Coronary artery (tissue), 2 donors: ENCODE results near the gene CCDC137.

Source experiments
- DNase-seq: peaks from one replicate; pipeline ENCODE4 v3.0.0-alpha.2; 2017; ENCODE audit warnings: low spot score
- H3K27ac ChIP-seq, 2 donors: fragments of 200-600 bp; sonication (generic); one replicate each; pipeline ENCODE4 v1.5.1; 2016 to 2019
- H3K4me3 ChIP-seq: fragments of 200-600 bp; sonication (generic); 2 replicates; pipeline ENCODE4 v1.5.1; 2016; ENCODE audit warnings: mild to moderate bottlenecking, moderate library complexity
- CTCF ChIP-seq: fragments of 200-600 bp; sonication (generic); IDR thresholded peaks from one replicate; pipeline ENCODE4 v1.5.1; 2019; ENCODE audit warnings: antibody characterized with exemption

The CCDC137 gene

DNA sequence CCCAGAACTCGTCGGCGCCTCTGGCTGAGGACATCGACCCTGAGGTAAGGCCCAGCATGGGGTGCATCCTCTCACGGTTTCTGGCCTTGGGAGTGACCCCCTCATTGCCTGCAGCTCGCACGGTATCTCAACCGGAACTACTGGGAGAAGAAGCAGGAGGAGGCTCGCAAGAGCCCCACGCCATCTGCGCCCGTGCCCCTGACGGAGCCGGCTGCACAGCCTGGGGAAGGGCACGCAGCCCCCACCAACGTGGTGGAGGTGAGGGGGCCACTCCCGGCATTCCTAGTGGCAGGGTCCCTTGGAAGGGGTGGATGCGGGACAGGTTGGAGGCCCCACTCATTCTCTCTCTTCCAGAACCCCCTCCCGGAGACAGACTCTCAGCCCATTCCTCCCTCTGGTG lies 28.3 kb downstream of the CCDC137 start:
- DNase-seq: no peak
- Histone ChIP-seq H3K4me3 (no peak overlapping the region), H3K27ac (no peak overlapping the region)
- no peak for TF ChIP-seq CTCF

DNA sequence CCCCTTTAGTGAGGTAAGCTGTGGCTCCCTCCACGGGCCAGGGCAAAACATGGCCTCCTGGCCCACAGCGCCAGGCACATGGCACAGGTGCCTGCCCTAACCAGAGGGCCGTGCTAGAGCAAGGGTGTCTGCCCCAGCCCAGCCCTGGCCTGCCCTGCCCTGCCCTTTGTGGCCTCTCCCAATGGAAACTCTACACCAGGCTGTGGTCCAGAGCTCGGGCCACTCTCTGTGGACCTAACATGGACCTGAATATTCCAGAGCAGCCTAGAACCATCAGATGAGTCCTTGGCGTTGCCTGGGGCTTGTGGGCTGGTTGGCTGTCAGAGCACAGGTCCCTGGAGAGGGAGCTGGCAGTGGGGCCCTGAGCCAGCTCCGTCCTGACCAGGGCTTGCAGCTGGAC lies 28.7 kb downstream of the CCDC137 start:
- H3K4me3 ChIP-seq: no peak overlapping the region
- H3K27ac ChIP-seq: no peak overlapping the region
- no peak for DNase-seq
- no peak for TF ChIP-seq CTCF

- no peak overlapping the region for H3K27ac ChIP-seq
- TF ChIP-seq CTCF: no peak
- no peak for DNase-seq
- no peak overlapping the region for H3K4me3 ChIP-seq
These were observed 29.3 kb downstream of the CCDC137 start for GRCh38 chr17:81695801-81696200.

DNA sequence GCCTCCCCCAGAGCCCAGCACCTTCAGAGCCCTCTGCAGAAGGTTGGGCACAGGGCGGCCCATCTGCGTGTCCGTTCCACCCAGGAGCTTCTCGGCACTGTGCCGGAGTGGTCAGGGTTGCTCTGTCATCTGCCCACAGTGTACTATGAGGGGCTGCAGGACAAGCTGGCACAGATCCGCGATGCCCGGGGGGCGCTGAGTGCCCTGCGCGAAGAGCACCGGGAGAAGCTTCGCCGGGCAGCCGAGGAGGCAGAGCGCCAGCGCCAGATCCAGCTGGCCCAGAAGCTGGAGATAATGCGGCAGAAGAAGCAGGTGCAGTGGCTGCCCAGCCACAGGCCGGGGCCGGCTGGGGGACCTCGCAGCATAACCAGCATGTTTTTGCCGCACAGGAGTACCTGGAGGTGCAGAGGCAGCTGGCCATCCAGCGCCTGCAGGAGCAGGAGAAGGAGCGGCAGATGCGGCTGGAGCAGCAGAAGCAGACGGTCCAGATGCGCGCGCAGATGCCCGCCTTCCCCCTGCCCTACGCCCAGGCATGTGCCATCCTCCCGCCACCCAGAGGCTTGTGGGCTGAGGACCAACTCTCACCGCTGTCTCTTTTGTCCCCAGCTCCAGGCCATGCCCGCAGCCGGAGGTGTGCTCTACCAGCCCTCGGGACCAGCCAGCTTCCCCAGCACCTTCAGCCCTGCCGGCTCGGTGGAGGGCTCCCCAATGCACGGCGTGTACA lies 29.8 kb downstream of the CCDC137 start:
- no peak for TF ChIP-seq CTCF
- Histone ChIP-seq H3K27ac (no peak overlapping the region), H3K4me3 (no peak overlapping the region)
- DNase-seq: no peak

GRCh38 chr17:81697261-81698044 lies 30.9 kb downstream of the CCDC137 start:
- Histone ChIP-seq H3K4me3 (no peak overlapping the region), H3K27ac (no peak overlapping the region)
- no peak for DNase-seq
- TF ChIP-seq CTCF: no peak

DNA sequence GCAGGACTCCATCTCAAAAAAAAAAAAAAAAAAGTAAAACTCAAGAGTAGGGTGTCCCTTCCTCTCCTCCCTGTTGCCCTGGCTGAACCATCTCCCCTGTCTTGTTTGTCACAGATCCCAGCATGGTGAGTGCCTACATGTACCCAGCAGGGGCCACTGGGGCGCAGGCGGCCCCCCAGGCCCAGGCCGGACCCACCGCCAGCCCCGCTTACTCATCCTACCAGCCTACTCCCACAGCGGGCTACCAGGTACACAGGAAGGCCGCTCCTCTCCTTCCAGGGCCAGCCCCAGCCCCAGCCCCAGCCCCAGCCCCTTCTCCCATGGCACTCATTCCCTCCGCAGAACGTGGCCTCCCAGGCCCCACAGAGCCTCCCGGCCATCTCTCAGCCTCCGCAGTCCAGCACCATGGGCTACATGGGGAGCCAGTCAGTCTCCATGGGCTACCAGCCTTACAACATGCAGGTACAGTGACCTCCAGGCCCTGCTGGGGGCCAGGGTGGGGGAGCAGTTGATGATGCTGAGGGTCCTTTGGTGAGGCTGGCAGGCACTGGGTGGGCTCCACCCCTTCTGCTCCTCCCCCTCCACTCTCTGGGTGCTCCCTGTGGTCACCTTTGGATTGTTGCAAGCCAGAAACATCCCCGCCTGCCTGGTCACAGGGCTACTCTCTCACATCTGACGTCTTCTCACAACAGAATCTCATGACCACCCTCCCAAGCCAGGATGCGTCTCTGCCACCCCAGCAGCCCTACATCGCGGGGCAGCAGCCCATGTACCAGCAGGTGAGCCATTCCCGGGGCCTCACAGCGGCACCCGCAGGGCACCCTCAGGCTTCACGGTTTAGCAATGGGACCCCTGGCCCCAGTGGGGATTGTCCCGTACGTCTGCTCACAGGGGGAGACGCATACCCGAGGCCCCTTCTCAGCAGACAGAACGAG lies 34.1 kb downstream of the CCDC137 start:
- H3K27ac ChIP-seq: no peak overlapping the region
- no peak for TF ChIP-seq CTCF
- H3K4me3 ChIP-seq: no peak overlapping the region
- DNase-seq: no peak
